Measurements from ENCODE around the gene NES. TPM values are rescaled to one million over a fixed set of nuclear protein-coding genes. Genes with fewer than 3 reads are reported as not detected.

NES gene
- total and polyA plus RNA-seq, 2 of the 8 experiments (the other 6 are each of a cell fraction or from before 2014, with no cell fraction given) = 13.3 to 135 TPM

- TF ChIP-seq CHD7 (IDR thresholded peaks at IDR 0.05; ENCODE audit: insufficient replicate concordance, low read length) (no peak), ZNF274 (IDR thresholded peaks at IDR 0.05; ENCODE audit: borderline replicate concordance, extremely low read depth, low read length) (no peak), FOSL1 (IDR thresholded peaks at IDR 0.05; ENCODE audit: insufficient read depth, low read depth, low read length) (no peak), KDM4A (IDR thresholded peaks at IDR 0.05; ENCODE audit: low read depth, low read length, severe bottlenecking) (peak; percentile 23), MAX (IDR thresholded peaks at IDR 0.05) (no peak), YY1 (IDR thresholded peaks at IDR 0.05; ENCODE audit: low read depth, low read length) (no peak), POU5F1 (IDR thresholded peaks at IDR 0.05; ENCODE audit: low read depth, low read length) (no peak), SIRT6 (IDR thresholded peaks at IDR 0.05; ENCODE audit: low read length) (no peak), POLR2AphosphoS5 (IDR thresholded peaks at IDR 0.05; ENCODE audit: low read depth, low read length) (no peak), POLR2A (IDR thresholded peaks at IDR 0.05; ENCODE audit: control extremely low read depth in 1 of 2, low read depth in 2 of 2, low read length in 2 of 2) (no peak), JUND (IDR thresholded peaks at IDR 0.05; ENCODE audit: low read length) (no peak), ATF3 (IDR thresholded peaks at IDR 0.05; ENCODE audit: insufficient read depth, low read depth, low read length) (no peak)
These were observed 15.3 kb upstream of the NES start (continued) for GRCh38 chr1:156692441-156692924.
